Natural killer cell (primary cell): ENCODE data around the gene SOWAHD. TPM values are rescaled to one million over a fixed set of nuclear protein-coding genes. Genes with fewer than 3 reads are reported as not detected.

Experiments used
- ATAC-seq, 3 donors: fragments of 150-1000 bp in 2 of 3; fragments of 200-7000 bp in 1 of 3; cut with Tn5 transposase; 1 replicate in 1 of 3; 2 replicates in 2 of 3; pipeline ENCODE4 v1.10.0; 2021; ENCODE audit warnings: mild to moderate bottlenecking in 2 of 3, moderate library complexity in 2 of 3
- DNase-seq, 2 donors: peaks; one replicate each; pipeline versions ENCODE4 v3.0.0 to v3.0.0-alpha.2; 2013 to 2021; ENCODE audit warnings: mixed read lengths in 1 of 2
- H3K27ac ChIP-seq: one replicate; pipeline ENCODE4 v1.5.1; 2013; ENCODE audit warnings: mild to moderate bottlenecking, low read length
- H3K27me3 ChIP-seq: one replicate; pipeline ENCODE4 v1.6.1; 2013; ENCODE audit warnings: low read length; ENCODE audit not compliant: control insufficient read depth, insufficient read depth
- H3K36me3 ChIP-seq: one replicate; pipeline ENCODE4 v1.6.1; 2013; ENCODE audit warnings: low read length; ENCODE audit not compliant: control insufficient read depth, insufficient read depth
- H3K4me1 ChIP-seq: one replicate; pipeline ENCODE4 v1.6.1; 2013; ENCODE audit warnings: low read length; ENCODE audit not compliant: control insufficient read depth, insufficient read depth
- H3K4me3 ChIP-seq: one replicate; pipeline ENCODE4 v1.5.1; 2013; ENCODE audit warnings: low read length
- H3K9me3 ChIP-seq: one replicate; pipeline ENCODE4 v1.6.1; 2013; ENCODE audit warnings: low read length; ENCODE audit not compliant: control insufficient read depth, insufficient read depth
- H3K27ac Mint-ChIP-seq, 2 donors: one replicate each; pipeline ENCODE4 v1.8.0; 2022; ENCODE audit warnings: mild to moderate bottlenecking in 2 of 2, mixed read lengths in 2 of 2, moderate library complexity in 1 of 2
- H3K27me3 Mint-ChIP-seq, 2 donors: one replicate each; pipeline ENCODE4 v1.8.0; 2022; ENCODE audit warnings: low read depth in 2 of 2, mixed read lengths in 2 of 2
- H3K36me3 Mint-ChIP-seq: one replicate; pipeline ENCODE4 v1.8.0; 2022; ENCODE audit warnings: mixed read lengths
- H3K4me1 Mint-ChIP-seq, 2 donors: one replicate each; pipeline ENCODE4 v1.8.0; 2022; ENCODE audit warnings: mixed read lengths in 2 of 2
- H3K4me3 Mint-ChIP-seq: one replicate; pipeline ENCODE4 v1.8.0; 2022; ENCODE audit warnings: mild to moderate bottlenecking, moderate library complexity, mixed read lengths
- H3K9me3 Mint-ChIP-seq, 2 donors: one replicate each; pipeline ENCODE4 v1.8.0; 2022; ENCODE audit warnings: mixed read lengths in 2 of 2
- CTCF ChIP-seq: fragments of 200-600 bp; IDR thresholded peaks from one replicate; pipeline ENCODE4 v1.8.0; 2022; ENCODE audit warnings: antibody characterized with exemption
- WGBS: methylation state at CpG from one replicate; pipeline ENCODE4 v1.1.7; 2013; ENCODE audit warnings: missing lambda C conversion rate; ENCODE audit not compliant: insufficient coverage; 5-methylcytosine and 5-hydroxymethylcytosine counted together
- intact Hi-C: fragments of 100-400 bp; cut with micrococcal nuclease; formaldehyde crosslinking; loops from one replicate; pipeline ENCODE4 v1.14.2; 2022
- total RNA-seq, 4 donors: library from RNA; stranded (reverse); fragments of 120-200 nt in 1 of 4; gene quantifications; one replicate each; pipeline versions ENCODE4 v1.2.3 to v1.2.4, GENCODE V29; 2013 to 2022

The SOWAHD gene
- total RNA-seq, 3 donors from 2014 or later (not counting 1 experiment from before 2014, with no cell fraction given), result 0.23 TPM; not detected in 2

- H3K27ac ChIP-seq, result no peak overlapping the region
- peaks cover 50% of the 10 kb centered on the region for H3K4me1 ChIP-seq
- H3K4me3 ChIP-seq, result no peak overlapping the region
- H3K9me3 ChIP-seq, result no peaks in the 10 kb centered on the region
- 92% methylated on average over 2 of the region's 3 CpGs for WGBS
- ATAC-seq, result no peak
- DNase-seq, result no peak
- H3K4me3 Mint-ChIP-seq, result no peak overlapping the region
- H3K36me3 Mint-ChIP-seq, result no peaks in the 10 kb centered on the region
- no peaks in the 10 kb centered on the region for H3K27me3 Mint-ChIP-seq
- no peaks in the 10 kb centered on the region for H3K36me3 ChIP-seq
- no peaks in the 10 kb centered on the region for H3K9me3 Mint-ChIP-seq
- H3K4me1 Mint-ChIP-seq, result peaks cover 34 to 36% of the 10 kb centered on the region in 2 donors
- H3K27ac Mint-ChIP-seq, result no peak overlapping the region
- TF ChIP-seq CTCF, result no peak
- intact Hi-C loops, result loop anchor here (10.0 kb wide), 2 partner anchors 148 to 178 kb away; partner anchors contain the start of genes NKRF and UBE2A
- H3K27me3 ChIP-seq, result no peaks in the 10 kb centered on the region
Measured at GRCh38 chrX:119753001-119753400, 5.4 kb upstream of the SOWAHD start.

- Mint-ChIP-seq H3K27ac (peak overlapping the region; percentile 95), H3K4me1 (peaks cover 34 to 36% of the 10 kb centered on the region in 2 donors), H3K9me3 (no peaks in the 10 kb centered on the region), H3K4me3 (peak overlapping the region; percentile 50), H3K27me3 (no peaks in the 10 kb centered on the region), H3K36me3 (no peaks in the 10 kb centered on the region)
- ATAC-seq (peak; percentile 52 to 69 (median 58)), DNase-seq (peak in 1 of 2 donors; percentile 88)
- peak; percentile 47 for TF ChIP-seq CTCF
- Histone ChIP-seq H3K27me3 (no peaks in the 10 kb centered on the region), H3K4me3 (no peak overlapping the region), H3K36me3 (no peaks in the 10 kb centered on the region), H3K4me1 (peaks cover 50% of the 10 kb centered on the region), H3K27ac (peak overlapping the region; percentile 95), H3K9me3 (no peaks in the 10 kb centered on the region)
- 57% methylated on average over 5 of the region's 8 CpGs for WGBS
- intact Hi-C loops, result loop anchor here (10.0 kb wide), 2 partner anchors 149 to 179 kb away; partner anchors contain the start of genes NKRF and UBE2A
Measured at GRCh38 chrX:119753639-119754257, 4.6 kb upstream of the SOWAHD start.

- DNase-seq (peak; percentile 41 to 76), ATAC-seq (peak; percentile 60 to 77 (median 77))
- Histone ChIP-seq H3K36me3 (no peaks in the 10 kb centered on the region), H3K9me3 (no peaks in the 10 kb centered on the region), H3K27ac (peak overlapping the region; percentile 95), H3K4me1 (peaks cover 54% of the 10 kb centered on the region), H3K4me3 (no peak overlapping the region), H3K27me3 (no peaks in the 10 kb centered on the region)
- no peak for TF ChIP-seq CTCF
- Mint-ChIP-seq H3K36me3 (no peaks in the 10 kb centered on the region), H3K4me1 (peaks cover 30 to 33% of the 10 kb centered on the region in 2 donors), H3K9me3 (no peaks in the 10 kb centered on the region), H3K27me3 (no peaks in the 10 kb centered on the region), H3K4me3 (peak overlapping the region; percentile 79), H3K27ac (peak overlapping the region; percentile 95)
- 0% methylated on average over 5 of the region's 7 CpGs for WGBS
- intact Hi-C loops, result loop anchor here (5.0 to 10.0 kb wide), 4 partner anchors 36 to 181 kb away; partner anchors contain the start of genes NKRF, RPL39 and UBE2A
Measured at GRCh38 chrX:119755981-119756533, 2.3 kb upstream of the SOWAHD start.
